Measurements from ENCODE around the gene ADCY9. TPM values are rescaled to one million over a fixed set of nuclear protein-coding genes. Genes with fewer than 3 reads are reported as not detected.
"Not testable (repeated sequence)": the region's sequence is repeated elsewhere in the genome, so short reads cannot be mapped to it uniquely, and the experiment has no call there.

ADCY9 gene
- total RNA-seq, 2 donors from 2014 or later: 1.2 to 3.3 TPM

DNA sequence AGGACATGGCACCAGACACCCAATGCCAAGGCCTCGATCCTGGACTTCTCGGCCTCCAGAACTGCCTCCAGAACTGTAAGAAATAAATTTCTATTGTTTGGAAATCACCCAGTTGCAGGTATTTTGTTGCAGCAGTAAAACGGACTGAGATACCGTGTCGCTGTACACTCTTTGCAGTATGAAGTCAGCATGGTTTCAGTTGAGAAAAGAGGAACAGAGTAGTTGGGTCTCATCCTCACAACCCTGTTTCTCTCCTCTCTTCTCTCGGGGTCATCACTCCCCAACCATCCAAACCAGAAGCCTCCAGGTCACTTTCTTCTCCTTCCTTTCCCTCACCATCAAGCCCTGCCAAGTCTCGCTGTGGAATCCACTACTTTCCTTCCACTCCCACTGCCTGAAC is 77.8 kb downstream of the ADCY9 start:
- no peak for DNase-seq
- no peak overlapping the region for H3K9ac ChIP-seq (ENCODE audit: extremely low read depth, low read length, poor library complexity, severe bottlenecking)
- Mint-ChIP-seq H3K4me3 (no peak overlapping the region), H3K27ac (no peak overlapping the region), H3K4me1 (no peaks in the 10 kb centered on the region), H3K27me3 (ENCODE audit: insufficient read depth) (no peaks in the 10 kb centered on the region), H3K36me3 (ENCODE audit: low read depth) (no peaks in the 10 kb centered on the region), H3K9me3 (no peaks in the 10 kb centered on the region)
- no peak overlapping the region for H3K4me3 ChIP-seq (ENCODE audit: low read length)
- H3K36me3 ChIP-seq (ENCODE audit: control insufficient read depth, insufficient read depth, low read length): no peaks in the 10 kb centered on the region
- no peaks in the 10 kb centered on the region for H3K4me1 ChIP-seq (ENCODE audit: control insufficient read depth, insufficient read depth, low read length)
- H3K9me3 ChIP-seq (ENCODE audit: control insufficient read depth, low read length): no peaks in the 10 kb centered on the region
- no peak overlapping the region for H3K27ac ChIP-seq (ENCODE audit: low read depth, low read length)
- H3K27me3 ChIP-seq (ENCODE audit: control insufficient read depth, insufficient read depth, low read length, poor library complexity, severe bottlenecking): no peaks in the 10 kb centered on the region
- TF ChIP-seq, protein P1, sequence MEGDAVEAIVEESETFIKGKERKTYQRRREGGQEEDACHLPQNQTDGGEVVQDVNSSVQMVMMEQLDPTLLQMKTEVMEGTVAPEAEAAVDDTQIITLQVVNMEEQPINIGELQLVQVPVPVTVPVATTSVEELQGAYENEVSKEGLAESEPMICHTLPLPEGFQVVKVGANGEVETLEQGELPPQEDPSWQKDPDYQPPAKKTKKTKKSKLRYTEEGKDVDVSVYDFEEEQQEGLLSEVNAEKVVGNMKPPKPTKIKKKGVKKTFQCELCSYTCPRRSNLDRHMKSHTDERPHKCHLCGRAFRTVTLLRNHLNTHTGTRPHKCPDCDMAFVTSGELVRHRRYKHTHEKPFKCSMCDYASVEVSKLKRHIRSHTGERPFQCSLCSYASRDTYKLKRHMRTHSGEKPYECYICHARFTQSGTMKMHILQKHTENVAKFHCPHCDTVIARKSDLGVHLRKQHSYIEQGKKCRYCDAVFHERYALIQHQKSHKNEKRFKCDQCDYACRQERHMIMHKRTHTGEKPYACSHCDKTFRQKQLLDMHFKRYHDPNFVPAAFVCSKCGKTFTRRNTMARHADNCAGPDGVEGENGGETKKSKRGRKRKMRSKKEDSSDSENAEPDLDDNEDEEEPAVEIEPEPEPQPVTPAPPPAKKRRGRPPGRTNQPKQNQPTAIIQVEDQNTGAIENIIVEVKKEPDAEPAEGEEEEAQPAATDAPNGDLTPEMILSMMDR (conservative IDR thresholded peaks at IDR 0.05): no peak
- WGBS, 2 experiments (ENCODE audit: insufficient coverage in 1 of 2, insufficient read length in 1 of 2): 88 to 90% methylated on average over 7 of the region's 7 CpGs

DNA sequence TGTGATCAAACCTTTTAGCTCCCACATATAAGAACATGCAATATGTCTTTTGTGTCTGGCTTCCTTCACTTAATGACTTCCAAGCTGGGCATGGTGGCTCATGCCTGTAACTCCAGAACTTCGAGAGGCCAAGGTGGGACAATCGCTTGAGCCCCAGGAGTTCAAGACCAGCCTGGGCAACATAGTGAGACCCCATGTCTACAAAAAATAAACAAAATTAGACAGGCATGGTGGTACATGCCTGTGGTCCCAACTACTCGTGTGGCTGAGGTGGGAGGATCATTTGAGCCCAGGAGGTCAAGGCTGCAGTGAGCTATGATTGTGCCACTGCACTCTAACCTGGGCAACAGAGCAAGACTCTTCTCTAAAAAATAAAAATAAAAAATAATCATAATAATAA is 79.3 kb downstream of the ADCY9 start:
- H3K9me3 Mint-ChIP-seq; H3K27me3 ChIP-seq (ENCODE audit: control insufficient read depth, insufficient read depth, low read length, poor library complexity, severe bottlenecking): not testable (repeated sequence)

DNA sequence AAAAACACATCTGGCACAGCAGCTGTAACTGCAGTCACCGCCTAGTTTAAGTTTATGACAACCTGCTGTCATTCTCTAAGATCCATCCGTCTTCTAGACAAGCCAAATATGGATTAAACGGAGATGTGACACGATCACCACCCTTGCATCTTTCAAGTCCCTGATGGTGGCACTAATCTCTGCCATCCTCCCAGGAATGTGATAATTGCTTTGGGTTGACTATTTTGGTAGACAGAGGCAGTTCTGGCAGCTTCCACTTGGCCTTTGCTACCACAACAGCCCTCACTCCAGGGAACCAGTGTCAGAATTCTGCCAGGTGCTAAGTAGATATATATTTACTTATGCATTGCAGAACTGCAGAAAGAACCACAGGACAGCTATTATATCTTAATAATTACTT is 81.3 kb downstream of the ADCY9 start:
- 94 to 98% methylated on average over 4 of the region's 4 CpGs for WGBS, 2 experiments (ENCODE audit: insufficient coverage in 1 of 2, insufficient read length in 1 of 2)
- no peaks in the 10 kb centered on the region for H3K36me3 ChIP-seq (ENCODE audit: control insufficient read depth, insufficient read depth, low read length)
- Mint-ChIP-seq H3K27me3 (ENCODE audit: insufficient read depth) (no peaks in the 10 kb centered on the region), H3K27ac (no peak overlapping the region), H3K36me3 (ENCODE audit: low read depth) (no peaks in the 10 kb centered on the region), H3K4me1 (peaks cover 2% of the 10 kb centered on the region), H3K9me3 (no peaks in the 10 kb centered on the region), H3K4me3 (no peak overlapping the region)
- H3K4me3 ChIP-seq (ENCODE audit: low read length): no peak overlapping the region
- peaks cover 2% of the 10 kb centered on the region for H3K4me1 ChIP-seq (ENCODE audit: control insufficient read depth, insufficient read depth, low read length)
- no peaks in the 10 kb centered on the region for H3K9me3 ChIP-seq (ENCODE audit: control insufficient read depth, low read length)
- no peak overlapping the region for H3K27ac ChIP-seq (ENCODE audit: low read depth, low read length)
- DNase-seq: no peak
- H3K9ac ChIP-seq (ENCODE audit: extremely low read depth, low read length, poor library complexity, severe bottlenecking): no peak overlapping the region
- H3K27me3 ChIP-seq (ENCODE audit: control insufficient read depth, insufficient read depth, low read length, poor library complexity, severe bottlenecking): no peaks in the 10 kb centered on the region
- TF ChIP-seq, protein P1 (conservative IDR thresholded peaks at IDR 0.05): no peak

More for the DNA sequence above, 79.3 kb downstream of the ADCY9 start:
- H3K27ac ChIP-seq (ENCODE audit: low read depth, low read length); H3K9me3 ChIP-seq (ENCODE audit: control insufficient read depth, low read length); H3K4me1 Mint-ChIP-seq; H3K4me3 Mint-ChIP-seq; H3K4me1 ChIP-seq (ENCODE audit: control insufficient read depth, insufficient read depth, low read length); DNase-seq; H3K27me3 Mint-ChIP-seq (ENCODE audit: insufficient read depth); H3K27ac Mint-ChIP-seq; H3K36me3 ChIP-seq (ENCODE audit: control insufficient read depth, insufficient read depth, low read length); H3K9ac ChIP-seq (ENCODE audit: extremely low read depth, low read length, poor library complexity, severe bottlenecking); H3K4me3 ChIP-seq (ENCODE audit: low read length); H3K36me3 Mint-ChIP-seq (ENCODE audit: low read depth): not testable (repeated sequence)
- WGBS, 2 experiments (ENCODE audit: insufficient coverage in 1 of 2, insufficient read length in 1 of 2): 90 to 100% methylated on average over 3 of the region's 3 CpGs

DNA sequence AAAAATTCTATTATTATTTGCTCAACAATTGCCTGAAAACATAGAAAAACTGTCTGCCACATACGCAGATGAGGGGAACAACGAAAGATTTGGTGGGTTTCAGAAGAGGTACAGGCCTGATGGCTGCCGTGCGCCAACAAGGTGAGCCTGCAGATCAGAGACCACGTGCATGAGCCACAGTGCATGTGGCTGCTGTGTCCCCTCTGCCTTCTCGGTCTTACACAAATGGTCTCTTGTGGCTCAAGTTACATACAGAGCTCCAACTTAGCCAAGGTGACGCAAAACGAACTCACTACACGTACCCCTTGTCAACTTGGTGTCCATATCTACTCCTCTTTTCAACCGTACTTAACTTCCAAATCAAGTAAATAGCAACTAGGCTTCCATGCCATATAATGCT is 82.3 kb downstream of the ADCY9 start:
- no peaks in the 10 kb centered on the region for H3K9me3 ChIP-seq (ENCODE audit: control insufficient read depth, low read length)
- no peaks in the 10 kb centered on the region for H3K36me3 ChIP-seq (ENCODE audit: control insufficient read depth, insufficient read depth, low read length)
- H3K27ac Mint-ChIP-seq: no peak overlapping the region
- H3K36me3 Mint-ChIP-seq (ENCODE audit: low read depth): no peaks in the 10 kb centered on the region
- DNase-seq: no peak
- peaks cover 12% of the 10 kb centered on the region for H3K4me1 Mint-ChIP-seq
- H3K4me3 ChIP-seq (ENCODE audit: low read length): no peak overlapping the region
- 92 to 99% methylated on average over 9 to 10 of the region's 10 CpGs for WGBS, 2 experiments (ENCODE audit: insufficient coverage in 1 of 2, insufficient read length in 1 of 2)
- H3K27me3 Mint-ChIP-seq (ENCODE audit: insufficient read depth): no peaks in the 10 kb centered on the region
- no peak overlapping the region for H3K4me3 Mint-ChIP-seq
- no peaks in the 10 kb centered on the region for H3K27me3 ChIP-seq (ENCODE audit: control insufficient read depth, insufficient read depth, low read length, poor library complexity, severe bottlenecking)
- peaks cover 3% of the 10 kb centered on the region for H3K4me1 ChIP-seq (ENCODE audit: control insufficient read depth, insufficient read depth, low read length)
- no peak overlapping the region for H3K27ac ChIP-seq (ENCODE audit: low read depth, low read length)
- TF ChIP-seq, protein P1 (conservative IDR thresholded peaks at IDR 0.05): no peak
- no peak overlapping the region for H3K9ac ChIP-seq (ENCODE audit: extremely low read depth, low read length, poor library complexity, severe bottlenecking)
- H3K9me3 Mint-ChIP-seq: no peaks in the 10 kb centered on the region

Data from endodermal cell (in vitro differentiated cells).